ENCODE measurements around the gene KIF12. TPM values are rescaled to one million over a fixed set of nuclear protein-coding genes. Genes with fewer than 3 reads are reported as not detected.

Gene KIF12
- total RNA-seq, 1 donor from 2014 or later, result 15.8 TPM

- Histone ChIP-seq H3K4me3 (ENCODE audit: low read depth, low read length) (no peak overlapping the region), H3K27me3 (ENCODE audit: control insufficient read depth, insufficient read depth, low read length) (no peaks in the 10 kb centered on the region), H3K36me3 (ENCODE audit: control insufficient read depth, insufficient read depth, low read length) (peaks cover 3% of the 10 kb centered on the region)
- DNase-seq (ENCODE audit: low read depth), result no peak
- no peak for TF ChIP-seq CTCF (IDR thresholded peaks at IDR 0.05; ENCODE audit: insufficient read depth, low read length, poor library complexity, severe bottlenecking)
These were observed 48.4 kb downstream of the KIF12 start for GRCh38 chr9:114050646-114051045.

- Histone ChIP-seq H3K27me3 (ENCODE audit: control insufficient read depth, insufficient read depth, low read length) (no peaks in the 10 kb centered on the region), H3K4me3 (ENCODE audit: low read depth, low read length) (no peak overlapping the region), H3K36me3 (ENCODE audit: control insufficient read depth, insufficient read depth, low read length) (peaks cover 3% of the 10 kb centered on the region)
- DNase-seq (ENCODE audit: low read depth), result no peak
- TF ChIP-seq CTCF (IDR thresholded peaks at IDR 0.05; ENCODE audit: insufficient read depth, low read length, poor library complexity, severe bottlenecking), result no peak
These were observed 48.9 kb downstream of the KIF12 start for GRCh38 chr9:114050226-114050568.

- TF ChIP-seq CTCF (IDR thresholded peaks at IDR 0.05; ENCODE audit: insufficient read depth, low read length, poor library complexity, severe bottlenecking), result no peak
- DNase-seq (ENCODE audit: low read depth), result no peak
- Histone ChIP-seq H3K4me3 (ENCODE audit: low read depth, low read length) (no peak overlapping the region), H3K27me3 (ENCODE audit: control insufficient read depth, insufficient read depth, low read length) (no peaks in the 10 kb centered on the region), H3K36me3 (ENCODE audit: control insufficient read depth, insufficient read depth, low read length) (peaks cover 3% of the 10 kb centered on the region)
These were observed 49.5 kb downstream of the KIF12 start for GRCh38 chr9:114049441-114050225.

GRCh38 chr9:114048533-114049415, 50.3 kb downstream of the KIF12 start:
- Histone ChIP-seq H3K36me3 (ENCODE audit: control insufficient read depth, insufficient read depth, low read length) (peaks cover 3% of the 10 kb centered on the region), H3K4me3 (ENCODE audit: low read depth, low read length) (no peak overlapping the region), H3K27me3 (ENCODE audit: control insufficient read depth, insufficient read depth, low read length) (no peaks in the 10 kb centered on the region)
- no peak for TF ChIP-seq CTCF (IDR thresholded peaks at IDR 0.05; ENCODE audit: insufficient read depth, low read length, poor library complexity, severe bottlenecking)
- no peak for DNase-seq (ENCODE audit: low read depth)

- Histone ChIP-seq H3K4me3 (ENCODE audit: low read depth, low read length) (no peak overlapping the region), H3K27me3 (ENCODE audit: control insufficient read depth, insufficient read depth, low read length) (no peaks in the 10 kb centered on the region), H3K36me3 (ENCODE audit: control insufficient read depth, insufficient read depth, low read length) (peaks cover 3% of the 10 kb centered on the region)
- no peak for DNase-seq (ENCODE audit: low read depth)
- peak; percentile 33 for TF ChIP-seq CTCF (IDR thresholded peaks at IDR 0.05; ENCODE audit: insufficient read depth, low read length, poor library complexity, severe bottlenecking)
These were observed 51.4 kb downstream of the KIF12 start for GRCh38 chr9:114047717-114048116.
